HG03439 (cell line): Measurements from ENCODE around the gene LDHB.
"Not testable (repeated sequence)": the region's sequence is repeated elsewhere in the genome, so short reads cannot be mapped to it uniquely, and the experiment has no call there.

Source experiments
- ATAC-seq: cut with Tn5 transposase; IDR thresholded peaks from one replicate; pipeline ENCODE4 v1.9.1; 2021; ENCODE audit warnings: mild to moderate bottlenecking, moderate library complexity; ENCODE audit not compliant: unreplicated experiment

The LDHB gene

DNA sequence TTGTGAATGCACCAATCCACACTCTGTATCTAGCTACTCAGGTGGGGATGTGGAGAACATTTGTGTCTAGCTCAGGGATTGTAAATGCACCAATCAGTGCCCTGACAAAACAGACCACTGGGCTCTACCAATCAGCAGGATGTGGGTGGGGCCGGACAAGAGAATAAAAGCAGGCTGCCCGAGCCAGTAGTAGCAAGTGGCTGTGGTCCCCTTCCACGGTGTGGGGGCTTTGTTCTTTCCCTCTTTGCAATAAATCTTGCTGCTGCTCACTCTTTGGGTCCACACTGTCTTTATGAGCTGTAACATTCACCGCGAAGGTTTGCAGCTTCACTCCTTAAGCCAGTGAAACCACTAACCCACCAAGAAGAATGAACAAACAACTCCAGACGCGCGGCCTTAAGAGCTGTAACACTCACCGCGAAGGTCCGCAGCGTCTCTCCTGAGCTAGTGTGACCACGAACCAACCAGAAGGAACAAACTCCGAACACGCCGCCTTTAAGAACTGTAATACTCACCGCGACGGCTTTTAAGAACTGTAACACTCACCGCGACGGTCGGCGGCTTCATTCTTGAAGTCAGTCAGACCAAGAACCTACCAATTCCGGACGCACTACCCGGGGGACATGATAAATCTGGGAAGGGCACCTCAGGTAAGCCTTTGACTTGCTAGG lies 4.6 kb upstream of the LDHB start:
- ATAC-seq, result no peak

DNA sequence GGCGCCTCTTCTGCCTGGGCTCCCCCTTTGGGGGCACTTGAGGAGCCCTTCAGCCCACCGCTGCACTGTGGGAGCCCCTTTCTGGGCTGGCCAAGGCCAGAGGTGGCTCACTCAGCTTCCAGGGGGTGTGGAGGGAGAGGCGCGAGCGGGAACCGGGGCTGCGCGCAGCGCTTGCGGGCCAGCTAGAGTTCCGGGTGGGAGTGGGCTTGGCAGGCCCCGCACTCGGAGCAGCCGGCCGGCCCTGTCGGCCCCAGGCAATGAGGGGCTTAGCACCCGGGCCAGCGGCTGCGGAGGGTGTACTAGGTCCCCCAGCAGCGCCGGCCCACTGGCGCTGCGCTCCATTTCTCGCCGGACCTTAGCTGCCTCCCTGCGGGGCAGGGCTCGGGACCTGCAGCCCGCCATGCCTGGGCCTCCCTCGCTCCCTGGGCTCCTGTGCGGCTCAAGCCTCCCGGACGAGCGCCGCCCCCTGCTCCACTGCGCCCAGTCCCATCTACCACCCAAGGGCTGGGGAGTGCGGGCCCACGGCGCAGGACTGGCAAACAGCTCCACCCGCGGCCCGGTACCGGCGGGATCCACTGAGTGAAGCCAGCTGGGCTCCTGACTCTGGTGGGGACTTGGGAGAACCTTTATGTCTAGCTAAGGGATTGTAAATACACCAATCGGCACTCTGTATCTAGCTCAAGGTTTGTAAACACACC lies 3.9 kb upstream of the LDHB start:
- not testable (repeated sequence) for ATAC-seq

DNA sequence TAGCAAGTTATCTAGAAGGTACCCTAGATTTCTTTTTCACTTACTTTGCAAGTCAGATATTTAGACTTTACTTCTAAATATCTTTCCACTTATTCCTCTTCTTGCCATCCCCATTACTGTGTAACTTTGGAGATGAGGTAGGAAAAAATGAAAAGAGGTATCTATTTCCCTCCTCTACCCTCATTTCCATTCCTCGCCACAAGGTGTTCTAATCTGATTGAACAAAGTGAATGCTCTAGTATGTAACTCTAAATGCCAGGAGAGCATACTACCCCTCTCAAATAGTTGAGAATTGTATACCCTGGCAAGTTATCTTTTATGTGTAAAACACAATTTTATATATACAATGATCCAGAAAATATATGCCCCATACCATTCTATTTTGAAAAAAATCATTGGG lies 1.7 kb upstream of the LDHB start:
- ATAC-seq, result no peak

DNA sequence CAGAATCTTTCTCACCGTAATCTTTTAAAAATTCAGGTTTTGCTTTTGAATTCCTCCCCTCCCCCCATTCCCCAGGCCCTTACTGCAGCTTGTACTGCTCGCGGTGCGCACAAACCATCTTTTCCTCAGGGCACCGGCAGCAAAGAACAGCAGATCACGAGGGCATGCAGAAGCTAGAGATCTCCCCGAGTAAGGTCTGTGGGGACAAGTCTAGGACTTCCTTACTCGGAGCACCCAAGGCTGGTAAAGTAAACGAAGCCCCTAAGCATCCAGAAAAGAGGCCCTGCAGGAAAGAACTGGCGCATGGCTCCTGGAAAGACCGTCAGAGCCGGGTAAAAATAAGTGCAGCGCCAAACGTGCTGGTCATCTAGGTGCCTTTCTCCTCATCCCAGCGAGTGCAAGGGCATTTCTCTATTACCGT lies 727 bp downstream of the LDHB start:
- peak; percentile 34 for ATAC-seq

DNA sequence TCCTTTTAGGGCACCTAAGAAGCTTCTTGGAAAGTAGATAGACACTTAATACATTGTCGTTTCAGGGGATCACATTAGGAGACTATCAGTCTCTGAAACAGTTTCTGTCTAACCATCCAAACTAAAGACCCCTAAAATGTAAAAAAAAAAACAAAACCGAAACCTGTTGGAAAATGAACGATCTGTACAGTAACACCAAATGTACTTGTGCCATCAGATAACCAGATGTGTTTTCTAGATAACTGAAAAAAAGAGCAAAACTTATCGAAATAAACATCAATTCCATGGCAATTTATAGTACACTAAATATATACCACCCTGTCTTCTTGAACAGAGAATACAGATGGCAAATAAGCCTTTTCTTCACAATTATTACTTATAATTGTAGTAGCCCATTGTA lies 2.1 kb downstream of the LDHB start:
- ATAC-seq, result no peak

DNA sequence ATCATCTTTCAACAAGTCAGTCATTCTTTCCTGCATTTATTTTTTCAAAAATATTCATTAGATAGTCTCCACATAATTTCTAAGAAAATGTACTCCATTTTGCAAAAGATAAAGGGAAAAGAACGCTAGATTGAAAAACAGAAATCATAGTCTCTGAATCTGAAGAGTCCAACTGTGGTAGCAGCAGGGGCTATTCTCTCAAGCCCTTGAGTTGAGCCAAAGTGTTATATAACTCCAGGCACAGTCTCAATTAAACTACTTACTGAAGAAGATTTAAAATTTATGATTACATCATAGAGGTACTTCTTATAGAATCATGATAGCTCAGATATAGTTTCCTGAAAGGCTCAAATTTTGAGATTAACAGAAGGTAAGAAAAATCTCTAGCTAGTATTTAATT lies 5.8 kb downstream of the LDHB start:
- no peak for ATAC-seq

DNA sequence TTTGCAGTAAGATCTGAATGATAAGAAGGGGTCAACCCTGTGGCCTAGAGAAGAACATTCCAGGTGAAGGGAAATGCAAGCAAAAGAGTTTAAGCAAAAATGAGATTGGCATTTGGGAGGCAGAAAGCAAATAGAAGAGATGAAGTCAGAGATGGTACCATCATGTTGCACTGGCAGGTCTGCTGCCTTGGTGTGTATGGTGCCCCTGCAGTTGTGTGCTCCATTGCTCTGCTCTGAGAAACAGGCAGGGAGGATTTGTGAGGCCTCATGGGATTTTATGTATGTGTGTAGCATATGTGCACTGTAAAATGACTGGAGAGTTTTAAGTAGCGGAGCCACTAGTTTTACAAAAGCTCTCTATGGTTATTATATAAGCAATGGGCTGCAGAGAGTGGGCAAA lies 6.6 kb downstream of the LDHB start:
- no peak for ATAC-seq

DNA sequence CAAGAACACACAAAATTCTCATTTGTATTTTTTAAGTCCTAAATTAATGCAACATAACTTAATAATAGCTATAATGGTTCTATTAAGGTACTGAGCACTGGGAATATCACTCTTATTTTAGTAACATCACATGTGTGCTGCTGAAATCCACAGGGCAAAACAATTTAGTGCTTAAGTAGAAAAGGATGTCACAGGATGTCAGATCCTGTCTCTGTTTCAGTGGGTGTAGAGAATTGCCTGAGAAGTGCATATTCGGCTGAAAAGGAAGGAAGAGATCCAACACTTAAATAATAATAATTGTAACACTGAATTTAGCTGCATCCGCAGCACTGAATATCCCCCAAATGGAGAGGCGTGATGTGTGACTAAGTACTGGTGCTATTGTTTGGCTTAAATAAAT lies 8.6 kb downstream of the LDHB start:
- no peak for ATAC-seq

DNA sequence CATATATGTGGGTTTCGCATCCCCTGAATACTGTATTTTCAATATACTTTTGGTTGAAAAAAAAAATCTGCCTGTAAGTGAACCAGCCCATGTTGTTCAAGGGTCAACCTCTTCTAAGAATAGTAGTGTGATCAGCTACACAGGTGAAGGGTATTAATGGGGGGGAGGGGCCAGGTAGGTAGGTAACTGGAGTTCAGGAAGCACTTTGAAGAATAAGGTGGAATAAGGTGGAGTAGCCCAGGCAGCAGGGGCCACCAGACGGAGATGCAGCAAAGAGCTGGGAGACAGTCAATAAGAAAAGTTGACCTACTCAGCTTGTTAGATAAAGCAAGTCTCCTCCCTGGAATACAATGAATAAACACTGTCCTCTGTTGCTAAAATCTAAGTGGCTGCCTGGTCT lies 9.3 kb downstream of the LDHB start:
- no peak for ATAC-seq

DNA sequence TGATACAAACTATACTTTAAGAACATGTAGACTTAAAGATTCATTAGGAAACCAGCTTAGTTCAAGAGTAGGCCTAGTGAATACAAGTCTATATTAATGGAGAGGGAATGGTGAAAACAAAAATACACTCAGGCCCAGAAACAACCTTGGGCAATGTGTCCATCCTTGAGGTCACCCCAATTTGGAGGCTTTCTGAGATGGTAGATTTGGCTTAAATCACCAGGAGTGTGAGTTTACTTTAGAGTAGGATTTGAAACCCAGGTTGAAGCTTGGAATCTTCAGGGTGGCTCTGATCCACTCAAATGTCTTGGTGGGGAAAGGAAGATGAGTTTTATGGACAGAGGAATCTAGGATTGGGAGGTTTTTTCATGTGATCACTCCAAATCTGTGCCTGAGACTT lies 10.5 kb downstream of the LDHB start:
- no peak for ATAC-seq

DNA sequence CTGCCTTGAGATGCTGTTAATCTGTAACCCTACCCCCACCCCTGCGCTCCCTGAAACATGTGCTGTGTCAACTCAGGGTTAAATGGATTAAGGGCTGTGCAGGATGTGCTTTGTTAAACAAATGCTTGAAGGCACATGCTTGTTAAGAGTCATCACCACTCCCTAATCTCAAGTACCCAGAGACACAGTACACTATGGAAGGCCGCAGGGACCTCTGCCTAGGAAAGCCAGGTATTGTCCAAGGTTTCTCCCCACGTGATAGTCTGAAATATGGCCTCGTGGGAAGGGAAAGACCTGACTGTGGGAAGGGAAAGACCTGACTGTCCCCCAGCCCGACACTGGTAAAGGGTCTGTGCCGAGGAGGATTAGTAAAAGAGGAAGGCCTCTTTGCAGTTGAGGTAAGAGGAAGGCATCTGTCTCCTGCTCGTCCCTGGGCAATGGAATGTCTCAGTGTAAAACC lies 12.6 kb downstream of the LDHB start:
- not testable (repeated sequence) for ATAC-seq

DNA sequence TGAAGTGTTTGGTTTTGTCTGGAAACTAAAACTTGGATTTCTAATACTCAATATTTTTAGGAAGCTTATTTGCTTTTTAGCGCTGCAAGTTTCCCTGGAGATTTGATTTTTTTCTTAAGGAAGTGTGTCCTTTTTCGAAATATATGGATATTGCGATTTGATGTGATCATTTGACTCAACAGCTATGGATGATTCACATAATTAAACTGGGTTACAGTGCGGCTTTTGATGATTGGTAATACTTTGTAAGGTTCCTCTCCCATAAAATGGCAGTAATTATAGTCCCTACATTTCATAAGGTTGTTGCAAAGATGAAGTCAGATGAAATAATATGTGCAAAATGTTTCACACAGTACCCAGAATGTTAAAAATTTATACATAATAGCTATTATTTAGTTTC lies 13.1 kb downstream of the LDHB start:
- ATAC-seq, result no peak

DNA sequence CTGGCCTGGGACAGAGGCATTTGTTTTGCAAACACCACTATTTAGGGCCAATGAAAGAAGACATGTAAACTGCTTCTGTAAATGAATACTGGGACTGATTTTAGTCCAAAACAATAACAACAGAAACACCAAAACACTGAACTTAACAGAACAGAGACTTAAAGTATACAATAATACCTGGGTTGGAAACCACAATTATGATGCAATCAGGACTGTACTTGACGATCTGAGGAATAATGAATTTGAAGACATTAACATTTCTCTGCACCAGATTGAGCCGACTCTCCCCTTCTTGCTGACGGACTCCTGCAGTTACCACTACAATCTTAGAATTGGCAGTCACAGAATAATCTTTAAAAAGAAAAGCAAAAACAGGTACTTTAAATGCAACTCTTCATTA lies 13.9 kb downstream of the LDHB start:
- no peak for ATAC-seq

DNA sequence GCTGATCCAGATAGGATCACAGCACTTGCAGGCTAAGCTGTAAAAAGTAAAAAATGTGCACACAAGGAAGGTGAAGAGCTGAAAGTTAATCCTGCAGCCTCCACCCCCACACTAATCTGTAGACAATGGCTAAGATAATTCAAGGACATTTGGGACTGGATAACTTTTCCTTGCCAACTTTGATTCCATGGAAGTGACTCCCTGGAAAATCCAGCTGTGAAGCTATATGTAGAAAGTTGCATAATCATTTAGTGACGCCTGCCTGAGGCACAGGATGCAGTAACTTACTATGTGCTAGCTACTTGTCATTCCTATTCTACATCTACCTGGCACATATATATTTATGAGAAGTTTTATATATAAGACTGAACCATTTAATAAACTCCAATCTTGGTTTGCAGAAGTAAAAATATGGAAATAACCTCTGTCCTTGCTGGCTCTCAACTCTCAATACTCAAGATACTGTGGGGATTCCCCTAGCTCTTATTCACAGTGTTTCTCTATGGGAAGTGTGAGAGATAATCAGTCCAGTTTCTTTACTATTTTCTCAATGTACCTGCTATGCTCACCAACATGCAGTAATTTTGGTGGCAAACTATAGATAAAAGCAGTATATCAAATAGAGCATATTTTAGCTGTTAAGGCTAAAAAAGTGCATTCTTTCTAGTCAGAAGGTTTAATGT lies 14.8 kb downstream of the LDHB start:
- ATAC-seq, result no peak

DNA sequence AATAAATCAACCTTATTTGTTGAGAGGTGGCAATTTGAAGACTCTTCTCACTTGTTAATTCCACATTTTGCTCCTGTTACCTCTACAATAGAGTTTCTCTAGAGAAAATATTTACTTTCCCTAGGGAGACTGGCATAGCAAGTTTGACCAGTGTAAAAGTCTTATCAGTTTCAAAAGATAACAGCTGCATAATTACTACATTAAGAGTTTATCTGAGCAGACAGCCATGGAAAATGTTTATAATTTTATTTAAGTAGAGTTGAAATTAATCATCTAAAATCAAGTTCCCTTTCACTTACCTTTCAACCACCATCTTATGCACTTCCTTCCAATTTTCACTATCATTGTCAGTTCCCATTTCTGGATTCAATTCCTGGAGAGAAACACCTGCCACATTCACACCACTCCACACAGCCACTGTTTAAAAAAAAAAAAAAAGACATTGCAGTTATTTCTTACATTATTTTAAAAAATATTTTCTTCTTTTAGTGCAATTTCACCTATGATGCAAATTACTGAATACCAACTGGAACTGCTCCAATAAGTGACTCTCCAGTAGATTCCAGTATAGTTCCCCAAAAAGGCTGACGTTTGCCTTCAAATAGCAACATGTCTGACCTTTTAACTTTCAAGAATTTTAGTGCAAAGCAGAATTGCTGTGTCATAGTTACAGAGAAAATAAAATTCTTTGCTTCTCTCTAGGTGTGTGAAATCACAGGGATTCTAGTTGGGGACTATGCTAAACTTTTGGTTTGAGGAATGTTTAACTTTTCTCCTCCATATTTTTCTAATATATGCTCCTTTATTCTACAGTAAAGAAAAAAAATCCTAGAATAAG lies 19.4 kb downstream of the LDHB start:
- ATAC-seq, result no peak

DNA sequence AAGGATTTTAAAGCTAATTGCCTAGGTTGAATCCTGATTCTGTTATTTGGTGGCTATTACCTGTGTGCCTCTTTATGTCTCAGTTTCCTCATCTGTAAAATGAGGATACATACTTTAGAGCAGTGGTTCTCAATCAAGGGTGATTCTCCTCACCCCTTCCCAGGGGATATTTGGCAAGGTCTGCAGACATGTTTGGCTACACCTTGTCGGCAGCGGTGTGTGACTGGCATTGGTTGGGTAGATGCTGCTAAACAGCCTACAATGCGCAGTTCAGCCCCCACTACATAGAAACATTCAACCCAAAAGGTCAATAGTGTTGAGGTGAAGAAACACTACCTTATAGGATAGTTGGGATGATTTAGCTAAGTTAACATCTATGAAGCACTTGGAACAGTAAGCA lies 23.4 kb downstream of the LDHB start:
- ATAC-seq, result no peak

DNA sequence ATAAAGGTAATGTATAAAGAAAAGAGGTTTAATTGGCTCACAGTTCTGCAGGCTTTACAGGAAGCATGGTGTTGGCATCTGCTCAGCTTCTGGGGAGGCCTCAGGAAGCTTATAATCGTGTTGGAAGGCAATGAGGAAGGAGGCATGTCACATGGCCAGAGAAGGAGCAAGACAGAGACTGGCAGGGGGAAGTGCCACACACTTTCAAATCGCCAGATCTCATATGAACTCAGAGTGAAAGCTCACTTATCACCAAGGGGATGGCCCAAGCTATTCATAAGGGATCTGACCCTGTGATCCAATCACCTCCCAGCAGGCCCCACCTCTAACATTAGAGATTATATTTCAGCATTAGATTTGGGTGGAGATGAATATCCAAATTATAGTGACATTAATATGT lies 26.3 kb downstream of the LDHB start:
- no peak for ATAC-seq

DNA sequence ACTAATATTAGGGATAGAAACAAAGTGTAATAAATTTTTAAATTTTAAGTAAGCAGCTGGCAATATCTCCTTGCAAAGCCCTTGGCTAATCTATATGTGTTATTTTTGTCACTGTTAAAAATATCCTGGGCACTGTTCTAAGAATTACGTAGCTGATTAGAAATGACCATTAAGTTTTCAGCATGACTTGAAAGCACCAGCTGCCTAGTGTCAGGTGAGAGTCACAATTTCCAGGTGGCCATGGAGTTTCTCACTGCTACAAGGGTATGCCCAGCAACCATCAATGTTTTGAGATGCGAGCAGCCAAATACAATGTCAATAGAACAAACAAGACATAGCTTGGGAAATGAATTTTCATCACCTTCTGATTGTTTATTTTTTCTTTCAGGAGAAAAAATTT lies 29.7 kb downstream of the LDHB start:
- no peak for ATAC-seq

DNA sequence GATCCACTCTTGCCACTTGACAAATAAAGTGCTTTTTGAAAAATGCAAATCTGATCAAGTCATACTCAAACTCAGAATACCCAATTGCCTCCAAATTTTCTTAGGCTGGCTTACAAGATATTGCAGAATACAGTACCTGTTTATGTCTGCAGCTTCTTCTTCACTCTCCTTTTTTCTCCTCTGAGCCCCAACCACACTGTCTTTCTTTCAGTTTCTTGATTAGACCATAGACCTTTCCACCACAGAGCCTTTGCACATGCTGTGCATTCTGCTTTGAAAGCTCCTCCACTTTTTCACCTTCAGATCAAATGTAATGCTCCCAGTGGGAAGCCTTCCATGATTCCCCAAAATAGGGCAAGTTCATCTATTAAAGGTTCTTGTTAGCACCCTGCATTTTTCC lies 39.1 kb downstream of the LDHB start:
- no peak for ATAC-seq

DNA sequence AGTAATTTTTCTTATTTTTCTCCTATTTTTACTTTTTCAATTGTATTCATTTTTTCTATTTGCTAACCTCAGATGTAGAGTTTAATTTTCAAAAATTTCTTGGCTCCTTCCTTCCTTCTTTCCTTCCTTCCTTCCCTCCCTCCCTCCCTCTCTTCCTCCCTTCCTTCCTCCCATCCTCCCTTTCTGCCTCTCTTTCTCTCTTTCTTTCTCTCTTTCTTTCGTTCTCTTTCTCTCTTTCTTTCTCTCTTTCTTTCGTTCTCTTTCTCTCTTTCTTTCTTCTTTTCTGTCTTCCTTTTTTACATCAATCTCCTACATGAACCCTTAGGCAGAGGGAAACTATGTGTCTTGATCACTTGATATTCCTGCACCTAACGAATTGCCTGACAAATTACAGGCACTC lies 40.6 kb downstream of the LDHB start:
- ATAC-seq, result no peak

DNA sequence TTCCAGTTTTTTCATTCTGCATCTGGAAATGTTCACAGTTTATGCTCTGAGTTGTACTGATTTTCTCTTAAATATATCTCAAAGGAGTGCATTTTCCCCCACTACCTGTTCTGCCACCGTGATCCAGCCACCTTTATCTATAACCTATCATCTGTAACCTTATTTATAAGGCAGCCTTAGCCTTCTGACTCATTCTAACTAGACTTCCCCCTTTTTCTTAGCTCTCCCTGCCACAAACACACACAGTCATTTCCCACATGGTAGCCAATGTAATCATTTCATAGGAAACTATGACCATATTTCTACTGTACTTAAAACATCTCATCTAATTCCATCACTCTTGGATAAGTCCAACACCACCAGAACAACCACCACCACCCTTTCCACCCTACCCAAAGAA lies 42.2 kb downstream of the LDHB start:
- no peak for ATAC-seq
